H1 (cell line): ENCODE measurements around the gene TBC1D30. TPM values are rescaled to one million over a fixed set of nuclear protein-coding genes. Genes with fewer than 3 reads are reported as not detected.

Source experiments
- CEBPB ChIP-seq: IDR thresholded peaks from 2 replicates; pipeline ENCODE4 v1.6.1; 2012; ENCODE audit warnings: low read depth, low read length
- CHD2 ChIP-seq: IDR thresholded peaks from 2 replicates; pipeline ENCODE4 v1.6.1; 2012; ENCODE audit warnings: low read length, improper control_type of control experiment
- CTBP2 ChIP-seq: IDR thresholded peaks from 2 replicates; pipeline ENCODE4 v1.7.0; 2011; ENCODE audit warnings: borderline replicate concordance, mild to moderate bottlenecking, moderate library complexity, mixed read lengths, low read length; ENCODE audit not compliant: insufficient read depth, insufficient read length
- CTCF ChIP-seq, 3 experiments: IDR thresholded peaks; 1 replicate in 2 of 3; 2 replicates in 1 of 3; pipeline versions ENCODE4 v1.5.1 to v1.6.1; 2011; ENCODE audit warnings: low read length in 3 of 3, mild to moderate bottlenecking in 3 of 3, inconsistent platforms in 2 of 3, low read depth in 1 of 3, moderate library complexity in 1 of 3; ENCODE audit not compliant: insufficient read depth in 1 of 3; ENCODE audit errors: control extremely low read depth in 1 of 3
- FOSL1 ChIP-seq: IDR thresholded peaks from 2 replicates; pipeline ENCODE4 v1.6.1; 2011; ENCODE audit warnings: mild to moderate bottlenecking, low read depth, low read length, moderate library complexity; ENCODE audit not compliant: insufficient read depth
- KDM1A ChIP-seq: fragments of 200-600, 300-600 bp; sonication (generic); IDR thresholded peaks from 2 replicates; pipeline ENCODE4 v1.7.1; 2016; ENCODE audit warnings: mild to moderate bottlenecking, low read length, borderline replicate concordance
- POU5F1 ChIP-seq: IDR thresholded peaks from 2 replicates; pipeline ENCODE4 v1.6.1; 2011; ENCODE audit warnings: low read depth, mild to moderate bottlenecking, low read length, moderate library complexity
- RFX5 ChIP-seq: IDR thresholded peaks from 2 replicates; pipeline ENCODE4 v1.6.1; 2011; ENCODE audit warnings: low read depth, low read length, improper control_type of control experiment, borderline replicate concordance
- polyA plus RNA-seq, 7 experiments: library from polyadenylated mRNA; depleted of rRNA in 3 of 7; stranded (reverse) in 5 of 7; unstranded in 2 of 7; fragments of >200 nt in 5 of 7; fragments of 200-250 nt in 2 of 7; gene quantifications; 1 replicate in 5 of 7; 2 replicates in 1 of 7; 4 replicates in 1 of 7; pipeline versions ENCODE4 v1.2.1 to v1.2.3, GENCODE V29; 2011 to 2013; ENCODE audit warnings: missing spikeins in 2 of 7, mixed read lengths in 2 of 7
- total RNA-seq: library from RNA; stranded (reverse); fragmentation: NEBNext Ultra II Directional; extraction: Animal tissue kit (Norgen Biotek cat#: 25700); gene quantifications from 2 replicates; pipeline ENCODE4 v1.2.1, GENCODE V29; 2021

The TBC1D30 gene
- total and polyA plus RNA-seq, 2 of the 8 experiments (the other 6 are each of a cell fraction or from before 2014, with no cell fraction given): 2.8 to 5.5 TPM

GRCh38 chr12:64918801-64919200, 94.4 kb downstream of the TBC1D30 start (continued):
- TF ChIP-seq CTCF (IDR thresholded peaks at IDR 0.05; ENCODE audit: control extremely low read depth in 1 of 3, insufficient read depth in 1 of 3, low read depth in 1 of 3, low read length in 3 of 3) (no peak), CEBPB (no peak), KDM1A (no peak), RFX5 (no peak), POU5F1 (no peak), CHD2 (no peak), CTBP2 (no peak), FOSL1 (no peak)
